AG04450 (cell line): ENCODE results near the gene SZRD1. TPM values are rescaled to one million over a fixed set of nuclear protein-coding genes. Genes with fewer than 3 reads are reported as not detected.

ENCODE experiments used
- CTCF ChIA-PET: fragments of 300-600, 350-600 bp; formaldehyde crosslinking; extraction: SDS; loops from one replicate; lab custom pipeline; 2022; ENCODE audit warnings: antibody characterized with exemption, inconsistent platforms; lab: Charles Lee
- POLR2A ChIA-PET: fragments of 350-600 bp; formaldehyde crosslinking; extraction: SDS; loops from one replicate; lab custom pipeline; 2021; ENCODE audit warnings: antibody characterized with exemption, inconsistent platforms; lab: Yijun Ruan, JAX
- DNase-seq: peaks from one replicate; pipeline ENCODE4 v3.0.0-alpha.2; 2011; ENCODE audit warnings: low read depth, low spot score
- H3K27ac ChIP-seq: one replicate; pipeline ENCODE4 v1.5.1; 2012; ENCODE audit warnings: low read depth, low read length, control low read depth
- H3K27me3 ChIP-seq: one replicate; pipeline ENCODE4 v1.6.0; 2012; ENCODE audit warnings: low read length; ENCODE audit not compliant: control insufficient read depth, insufficient read depth
- H3K4me3 ChIP-seq: 2 replicates; pipeline ENCODE4 v1.5.1; 2011; ENCODE audit warnings: mild to moderate bottlenecking, low read depth, low read length, control low read depth
- H3K9me3 ChIP-seq: 2 replicates; pipeline ENCODE4 v1.5.1; 2012; ENCODE audit warnings: low read length; ENCODE audit not compliant: control insufficient read depth, insufficient read depth
- CTCF ChIP-seq: IDR thresholded peaks from 2 replicates; pipeline ENCODE4 v1.5.1; 2011; ENCODE audit warnings: low read depth, low read length, control low read depth, inconsistent platforms
- polyA plus RNA-seq: library from polyadenylated mRNA; depleted of rRNA; stranded (reverse); fragments of >200 nt; gene quantifications from 2 replicates; pipeline ENCODE4 v1.2.3, GENCODE V29; 2011

The SZRD1 gene
- polyA plus RNA-seq, 1 experiment = 92.0 TPM

GRCh38 chr1:16387201-16388188 is 20.5 kb downstream of the SZRD1 start:
- H3K4me3 ChIP-seq = peak overlapping the region; percentile 52
- no peak for TF ChIP-seq CTCF
- ChIA-PET POLR2A (interaction anchor here (1.1 to 1.2 kb wide), 2 partner anchors 16 to 17 kb away, joined by 3 to 6 read pairs; no protein-coding TSS in a partner anchor), CTCF (interaction anchor here (0.7 to 1.2 kb wide), 2 partner anchors 10 to 52 kb away, joined by 3 to 11 read pairs; no protein-coding TSS in a partner anchor)
- DNase-seq = no peak
- peak overlapping the region; percentile 80 for H3K27ac ChIP-seq
- no peaks in the 10 kb centered on the region for H3K9me3 ChIP-seq
- H3K27me3 ChIP-seq = no peaks in the 10 kb centered on the region

- CTCF ChIA-PET = interaction anchor here (1.1 kb wide), 1 partner anchor 27 kb away, joined by 3 read pairs; no protein-coding TSS in a partner anchor
- no peak for TF ChIP-seq CTCF
- H3K27ac ChIP-seq = no peak overlapping the region
- POLR2A ChIA-PET = no interaction called here
- no peaks in the 10 kb centered on the region; the same call in 1 of the 2 replicates for H3K9me3 ChIP-seq
- DNase-seq = no peak
- no peaks in the 10 kb centered on the region for H3K27me3 ChIP-seq
- no peak overlapping the region for H3K4me3 ChIP-seq
These were observed 24.4 kb downstream of the SZRD1 start for GRCh38 chr1:16391411-16391810.

DNA sequence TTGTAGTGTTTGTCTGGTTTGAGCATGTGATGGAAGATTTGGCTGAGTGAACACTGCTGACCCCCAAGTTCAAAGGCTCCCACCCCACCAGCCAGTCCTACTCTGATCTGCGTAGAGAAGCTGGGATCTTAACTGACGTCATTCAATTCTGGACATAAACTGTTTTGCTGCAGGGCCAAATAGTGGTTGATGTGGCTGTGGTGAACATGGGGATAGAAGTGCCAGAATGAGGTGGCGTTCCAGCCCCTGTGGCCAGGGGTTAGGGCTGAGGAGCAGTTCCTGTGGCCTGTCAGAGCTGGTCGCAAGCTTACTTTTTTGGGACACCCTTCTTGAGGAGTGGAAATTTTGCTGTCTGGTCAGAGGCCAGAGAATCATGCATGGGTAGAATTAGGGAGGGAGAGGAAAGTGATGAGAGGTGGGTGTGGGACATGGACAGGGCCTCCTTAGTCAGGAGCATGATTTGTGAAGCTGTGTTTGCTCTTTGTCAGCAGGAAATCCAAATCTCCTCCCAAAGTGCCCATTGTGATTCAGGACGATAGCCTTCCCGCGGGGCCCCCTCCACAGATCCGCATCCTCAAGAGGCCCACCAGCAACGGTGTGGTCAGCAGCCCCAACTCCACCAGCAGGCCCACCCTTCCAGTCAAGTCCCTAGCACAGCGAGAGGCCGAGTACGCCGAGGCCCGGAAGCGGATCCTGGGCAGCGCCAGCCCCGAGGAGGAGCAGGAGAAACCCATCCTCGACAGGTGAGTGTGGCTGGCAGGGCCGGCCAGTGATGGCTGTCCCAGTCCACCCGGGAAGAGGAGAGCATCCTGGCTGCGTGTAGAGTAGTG is 25.9 kb downstream of the SZRD1 start:
- Histone ChIP-seq H3K27ac (peak overlapping the region; percentile 11), H3K4me3 (no peak overlapping the region), H3K27me3 (no peaks in the 10 kb centered on the region), H3K9me3 (no peaks in the 10 kb centered on the region; the same call in 1 of the 2 replicates)
- ChIA-PET CTCF (interaction anchor here (0.9 to 1.6 kb wide), 2 partner anchors 9 to 12 kb away, joined by 3 to 4 read pairs; no protein-coding TSS in a partner anchor), POLR2A (interaction anchor here (0.5 kb wide), 1 partner anchor 17 kb away, joined by 3 read pairs; no protein-coding TSS in a partner anchor)
- DNase-seq = no peak
- TF ChIP-seq CTCF = no peak

DNA sequence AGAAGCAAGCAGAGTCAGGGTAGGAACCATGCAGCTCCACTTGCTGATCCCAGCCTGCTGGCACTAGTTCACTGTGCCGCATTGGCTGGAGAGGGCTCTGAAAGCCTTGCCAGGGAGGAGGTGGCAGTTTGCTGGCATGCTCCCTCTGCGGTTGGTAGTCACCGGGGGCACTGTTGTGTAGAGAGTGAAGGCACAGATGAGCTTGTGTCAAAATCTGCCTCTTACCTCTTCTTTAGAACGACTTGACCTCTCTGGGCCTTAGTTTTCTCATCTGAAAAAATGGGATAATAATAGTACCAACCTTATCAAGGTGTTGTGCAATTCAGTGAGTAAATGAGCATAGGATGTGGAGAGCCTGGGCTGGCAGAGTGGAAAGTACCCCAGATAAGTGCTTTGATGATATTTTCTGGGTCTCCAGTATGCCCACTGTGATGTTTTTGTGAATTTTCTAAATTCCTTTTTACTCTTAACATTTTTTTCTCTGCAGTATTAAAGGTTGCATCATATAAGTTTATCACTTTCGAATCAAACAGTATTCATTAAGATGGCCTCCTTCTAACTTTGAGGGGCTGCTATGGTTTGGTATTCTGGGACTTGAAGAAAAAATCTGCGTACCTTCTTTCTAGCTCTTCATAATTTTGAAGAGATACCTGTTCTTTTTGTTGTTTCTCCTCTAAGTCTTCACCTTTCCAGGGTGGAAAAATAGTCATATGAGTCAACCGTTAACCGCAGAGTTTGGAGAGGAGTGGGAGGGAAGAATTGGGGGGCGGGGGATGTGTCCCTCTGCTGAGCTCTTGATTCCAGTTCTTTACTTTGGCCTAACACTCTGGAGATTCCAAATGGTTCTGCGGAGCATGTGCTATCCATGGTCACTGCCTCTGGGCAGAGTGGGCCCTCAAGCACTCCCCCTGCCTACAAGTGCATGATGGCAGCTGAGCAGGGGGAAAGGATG is 26.8 kb downstream of the SZRD1 start:
- TF ChIP-seq CTCF = no peak
- ChIA-PET CTCF (interaction anchor here (0.9 to 1.6 kb wide), 2 partner anchors 8 to 13 kb away, joined by 3 to 4 read pairs; no protein-coding TSS in a partner anchor), POLR2A (no interaction called here)
- no peaks in the 10 kb centered on the region for H3K27me3 ChIP-seq
- no peaks in the 10 kb centered on the region; the same call in 1 of the 2 replicates for H3K9me3 ChIP-seq
- peak overlapping the region; percentile 21 for H3K27ac ChIP-seq
- no peak for DNase-seq
- no peak overlapping the region for H3K4me3 ChIP-seq
